Immature natural killer cell (primary cell): ENCODE data around the gene OSBPL8. TPM values are rescaled to one million over a fixed set of nuclear protein-coding genes. Genes with fewer than 3 reads are reported as not detected.

Source experiments
- DNase-seq, 3 donors: peaks; one replicate each; pipeline ENCODE4 v3.0.0; 2022; ENCODE audit warnings: mixed read lengths in 1 of 3
- H3K27ac Mint-ChIP-seq, 6 donors: one replicate each; pipeline ENCODE4 v1.8.0; 2020; ENCODE audit warnings: mixed read lengths in 6 of 6, mild to moderate bottlenecking in 5 of 6, inconsistent platforms in 4 of 6, moderate library complexity in 3 of 6
- H3K27me3 Mint-ChIP-seq, 3 donors: one replicate each; pipeline ENCODE4 v1.8.0; 2020 to 2021; ENCODE audit warnings: low read depth in 3 of 3, mild to moderate bottlenecking in 3 of 3, mixed read lengths in 3 of 3, moderate library complexity in 3 of 3, inconsistent platforms in 1 of 3
- H3K36me3 Mint-ChIP-seq, 3 donors: one replicate each; pipeline ENCODE4 v1.8.0; 2020; ENCODE audit warnings: mixed read lengths in 3 of 3, inconsistent platforms in 2 of 3, mild to moderate bottlenecking in 2 of 3
- H3K4me1 Mint-ChIP-seq, 2 donors: one replicate each; pipeline ENCODE4 v1.8.0; 2020; ENCODE audit warnings: inconsistent platforms in 2 of 2, mild to moderate bottlenecking in 2 of 2, mixed read lengths in 2 of 2, moderate library complexity in 1 of 2
- H3K4me3 Mint-ChIP-seq, 5 donors: one replicate each; pipeline ENCODE4 v1.8.0; 2020; ENCODE audit warnings: mild to moderate bottlenecking in 5 of 5, mixed read lengths in 5 of 5, inconsistent platforms in 3 of 5, moderate library complexity in 3 of 5
- H3K9me3 Mint-ChIP-seq, 6 donors: one replicate each; pipeline ENCODE4 v1.8.0; 2020; ENCODE audit warnings: mild to moderate bottlenecking in 6 of 6, mixed read lengths in 6 of 6, inconsistent platforms in 4 of 6, moderate library complexity in 3 of 6
- polyA plus RNA-seq, 3 donors: library from polyadenylated mRNA; unstranded; fragments of 300-500 nt; fragmentation: Illumina TruSeq; gene quantifications; one replicate each; pipeline ENCODE4 v1.2.3, GENCODE V29; 2021

Gene OSBPL8
- polyA plus RNA-seq, 3 donors from 2014 or later, result 109 to 161 (median 140) TPM

DNA sequence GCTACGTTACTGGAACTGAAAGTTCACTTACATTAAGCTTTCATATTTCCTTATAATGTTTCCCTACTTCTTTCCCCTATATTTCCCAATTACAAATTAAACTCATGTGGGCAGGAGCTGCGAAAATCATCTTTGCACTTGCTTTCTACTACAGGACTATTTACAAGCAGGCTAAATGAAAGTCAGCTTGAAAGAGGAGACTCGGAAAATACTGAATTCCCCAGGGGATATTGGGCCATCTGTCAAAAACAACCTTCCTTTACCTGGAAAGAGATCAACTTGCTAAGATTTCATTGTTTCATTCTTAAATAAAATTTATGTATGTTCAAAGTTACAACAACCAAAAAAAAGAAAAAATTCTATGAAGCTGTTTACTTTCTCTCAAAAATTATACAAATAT lies 118.6 kb downstream of the OSBPL8 start:
- peaks cover 21 to 75% of the 10 kb centered on the region in 2 donors for H3K4me1 Mint-ChIP-seq
- DNase-seq, result no peak
- no peaks in the 10 kb centered on the region for H3K27me3 Mint-ChIP-seq
- H3K9me3 Mint-ChIP-seq, result no peaks in the 10 kb centered on the region
- no peak overlapping the region for H3K4me3 Mint-ChIP-seq
- H3K27ac Mint-ChIP-seq, result no peak overlapping the region
- peaks cover 0 to 4% (median 3%) of the 10 kb centered on the region in 3 donors for H3K36me3 Mint-ChIP-seq

DNA sequence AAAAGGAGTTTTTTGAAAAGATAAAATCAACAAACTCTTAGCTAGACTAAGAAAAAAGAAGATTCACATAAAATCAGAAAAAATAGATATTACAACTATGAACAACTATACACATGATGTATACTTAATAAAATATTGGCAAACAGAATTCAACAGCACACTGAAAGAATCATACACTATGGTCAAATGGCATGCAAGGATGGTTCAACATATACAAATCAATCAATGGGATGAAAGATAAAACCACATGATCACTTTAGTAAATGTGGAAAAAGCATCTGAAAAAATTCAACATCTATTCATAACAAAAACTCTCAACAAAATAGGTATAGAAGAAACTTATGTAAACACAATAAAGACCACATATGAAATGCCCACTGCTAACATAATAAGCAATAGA lies 126.8 kb downstream of the OSBPL8 start:
- H3K27me3 Mint-ChIP-seq, result peaks cover 0 to 2% (median 0%) of the 10 kb centered on the region in 3 donors
- H3K9me3 Mint-ChIP-seq, result peaks cover 11 to 24% (median 20%) of the 10 kb centered on the region in 6 donors
- no peak overlapping the region for H3K27ac Mint-ChIP-seq
- peaks cover 23 to 65% of the 10 kb centered on the region in 2 donors for H3K4me1 Mint-ChIP-seq
- DNase-seq, result no peak
- no peak overlapping the region for H3K4me3 Mint-ChIP-seq
- H3K36me3 Mint-ChIP-seq, result peaks cover 21 to 33% (median 30%) of the 10 kb centered on the region in 3 donors

DNA sequence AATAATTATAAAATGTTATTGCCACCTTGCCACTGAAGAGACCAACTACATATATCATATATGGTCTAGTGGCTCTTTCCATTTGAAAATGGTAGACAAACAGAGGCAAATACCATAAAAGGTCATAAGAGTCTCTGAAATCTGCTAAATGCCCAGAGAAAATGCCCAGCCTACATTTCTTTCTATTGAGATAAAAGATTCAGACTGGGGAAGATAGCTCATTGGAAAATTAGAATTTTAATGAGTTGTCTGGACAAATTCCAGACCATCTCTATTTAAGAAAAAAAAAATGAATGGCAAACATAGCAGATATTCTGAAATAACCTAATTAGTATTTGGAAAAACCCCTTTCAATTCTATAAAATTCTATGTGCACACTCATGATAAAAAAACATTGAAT lies 131.5 kb downstream of the OSBPL8 start:
- peaks cover 26 to 59% of the 10 kb centered on the region in 2 donors for H3K4me1 Mint-ChIP-seq
- H3K4me3 Mint-ChIP-seq, result no peak overlapping the region
- H3K27ac Mint-ChIP-seq, result no peak overlapping the region
- peaks cover 28 to 36% (median 33%) of the 10 kb centered on the region in 3 donors for H3K36me3 Mint-ChIP-seq
- peaks cover 13 to 36% (median 32%) of the 10 kb centered on the region in 6 donors for H3K9me3 Mint-ChIP-seq
- no peak for DNase-seq
- peaks cover 0 to 3% (median 2%) of the 10 kb centered on the region in 3 donors for H3K27me3 Mint-ChIP-seq

DNA sequence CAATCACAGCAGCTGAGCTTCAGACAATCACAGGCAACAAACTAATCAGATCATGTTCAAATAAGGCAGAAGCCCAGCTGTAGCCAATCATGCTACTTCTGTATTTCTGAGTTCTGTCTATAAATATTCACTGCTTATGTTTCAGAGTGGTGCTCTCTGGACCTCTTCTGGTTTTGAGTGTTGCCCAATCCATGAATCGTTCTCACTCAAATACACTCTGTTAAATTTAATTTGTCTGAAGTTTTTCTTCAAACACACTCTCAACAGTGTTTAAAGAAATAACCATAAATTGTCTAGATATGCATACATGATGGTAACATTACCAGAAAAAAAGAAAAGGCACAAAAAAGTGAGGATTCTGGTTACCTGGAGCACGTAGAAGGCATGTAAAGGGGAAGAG lies 133.4 kb downstream of the OSBPL8 start:
- no peak overlapping the region for H3K4me3 Mint-ChIP-seq
- peaks cover 5 to 17% (median 14%) of the 10 kb centered on the region in 6 donors for H3K9me3 Mint-ChIP-seq
- H3K27me3 Mint-ChIP-seq, result peaks cover 0 to 3% (median 0%) of the 10 kb centered on the region in 3 donors
- H3K36me3 Mint-ChIP-seq, result peaks cover 13 to 18% (median 16%) of the 10 kb centered on the region in 3 donors
- H3K4me1 Mint-ChIP-seq, result peaks cover 31 to 61% of the 10 kb centered on the region in 2 donors
- no peak overlapping the region for H3K27ac Mint-ChIP-seq
- no peak for DNase-seq

DNA sequence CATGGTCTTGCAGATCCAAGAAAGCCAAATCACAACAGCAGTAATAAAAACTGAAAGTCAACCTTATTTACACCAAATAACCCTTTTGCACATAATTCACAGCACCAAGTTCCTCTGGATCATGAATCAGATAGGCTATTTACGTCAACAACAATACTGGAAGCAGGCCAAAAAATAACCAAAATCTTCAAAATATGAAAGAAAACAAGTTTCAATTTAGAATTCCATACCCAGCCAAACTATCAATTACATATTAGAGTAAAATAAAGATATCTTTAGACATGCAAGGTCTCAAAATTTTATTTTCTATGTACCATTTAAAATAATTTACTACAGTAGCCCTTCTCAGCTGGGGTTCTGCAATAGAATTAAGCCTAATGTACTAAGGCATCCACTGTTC lies 134.6 kb downstream of the OSBPL8 start:
- Mint-ChIP-seq H3K9me3 (peaks cover 5 to 17% (median 13%) of the 10 kb centered on the region in 6 donors), H3K4me1 (peaks cover 21 to 58% of the 10 kb centered on the region in 2 donors), H3K27ac (no peak overlapping the region), H3K4me3 (no peak overlapping the region), H3K27me3 (peaks cover 0 to 3% (median 0%) of the 10 kb centered on the region in 3 donors), H3K36me3 (peaks cover 8 to 18% (median 16%) of the 10 kb centered on the region in 3 donors)
- DNase-seq, result no peak

DNA sequence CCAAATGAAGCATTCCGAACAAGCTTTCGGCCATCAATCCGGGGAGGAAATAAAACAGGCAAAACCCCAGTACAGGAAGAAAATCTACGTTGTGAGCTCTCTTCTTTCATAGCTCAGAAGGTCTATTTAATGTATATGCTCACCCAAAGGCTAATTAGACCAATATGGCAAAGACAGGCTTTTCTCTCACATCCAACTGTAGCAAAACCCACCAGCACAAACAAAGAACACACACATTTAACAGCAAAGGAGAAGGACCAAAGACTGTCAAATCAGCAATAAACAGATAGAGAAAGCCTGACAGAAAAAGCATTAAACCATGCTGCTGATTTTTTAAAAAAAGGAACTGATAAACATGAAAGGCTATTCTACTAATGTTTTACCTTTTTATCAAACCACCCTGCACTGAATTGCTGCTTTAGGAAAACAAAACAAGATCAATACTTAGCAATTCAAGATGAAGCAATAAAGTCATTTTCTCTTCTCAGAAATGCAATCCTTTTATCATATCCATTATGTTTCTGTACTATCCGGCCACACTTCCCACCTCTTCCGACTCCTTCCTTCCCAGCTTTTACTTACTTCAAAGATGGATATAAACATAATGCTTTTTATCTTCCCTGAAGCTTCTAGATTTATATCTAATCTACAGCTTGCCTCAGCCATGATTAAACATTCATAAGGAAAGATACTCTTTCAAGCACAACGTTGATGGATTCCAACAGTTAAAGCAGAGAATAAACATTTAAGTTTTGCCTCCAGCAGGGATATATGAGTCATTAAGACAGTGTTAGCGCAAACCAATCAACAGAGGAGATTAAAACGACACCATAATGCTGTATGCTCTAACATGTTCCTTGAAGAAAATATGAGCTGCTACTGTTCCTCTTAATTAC lies 136.8 kb downstream of the OSBPL8 start:
- DNase-seq, result no peak
- Mint-ChIP-seq H3K4me3 (peak overlapping the region in 1 of 5 donors; percentile 4), H3K9me3 (peaks cover 5 to 17% (median 13%) of the 10 kb centered on the region in 6 donors), H3K27me3 (peaks cover 0 to 3% (median 0%) of the 10 kb centered on the region in 3 donors), H3K36me3 (peaks cover 5 to 19% (median 18%) of the 10 kb centered on the region in 3 donors), H3K4me1 (peaks cover 17 to 47% of the 10 kb centered on the region in 2 donors), H3K27ac (peak overlapping the region in 2 of 6 donors; percentile 2 to 4)

DNA sequence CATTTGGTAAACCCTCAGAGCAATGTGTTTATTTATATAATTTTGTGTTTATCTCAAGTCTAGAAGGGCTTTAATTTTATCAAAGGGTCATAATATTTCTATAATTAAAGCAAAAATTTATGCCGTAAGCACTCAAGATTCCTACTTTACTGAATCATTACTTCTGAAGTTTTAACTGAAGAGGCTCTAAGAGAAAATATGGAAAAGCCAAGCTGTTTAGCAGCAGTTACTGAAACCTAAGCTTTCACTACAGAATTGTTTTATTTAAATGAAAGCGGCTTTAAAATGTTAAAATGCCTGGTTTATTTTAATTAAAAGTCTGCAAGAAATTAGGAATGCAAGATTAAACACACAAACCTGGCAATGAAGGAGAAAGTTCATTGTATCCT lies 137.4 kb downstream of the OSBPL8 start:
- Mint-ChIP-seq H3K9me3 (peaks cover 5 to 17% (median 13%) of the 10 kb centered on the region in 6 donors), H3K4me1 (peaks cover 20 to 53% of the 10 kb centered on the region in 2 donors), H3K27ac (no peak overlapping the region), H3K4me3 (no peak overlapping the region), H3K36me3 (peaks cover 5 to 19% (median 18%) of the 10 kb centered on the region in 3 donors), H3K27me3 (peaks cover 0 to 3% (median 0%) of the 10 kb centered on the region in 3 donors)
- no peak for DNase-seq

DNA sequence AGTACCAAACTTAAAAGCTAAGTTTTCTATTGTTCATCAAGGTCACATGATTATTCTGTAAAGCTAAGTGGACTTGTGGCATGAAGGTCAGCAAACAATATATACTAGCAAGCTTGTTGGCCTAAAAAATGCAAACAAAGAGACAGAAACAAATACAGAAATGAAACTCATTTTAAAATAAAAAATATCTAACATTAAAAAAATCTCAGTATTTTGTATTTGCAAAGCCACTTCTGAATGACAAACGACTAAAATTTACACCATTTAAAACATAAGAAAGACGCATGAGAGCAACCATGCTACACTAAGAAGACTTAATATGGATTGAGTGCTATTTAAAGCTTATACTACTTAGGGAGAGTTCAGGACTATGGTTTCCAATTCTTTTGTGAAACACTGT lies 138.5 kb downstream of the OSBPL8 start:
- H3K4me3 Mint-ChIP-seq, result no peak overlapping the region
- DNase-seq, result no peak
- peaks cover 0 to 3% (median 0%) of the 10 kb centered on the region in 3 donors for H3K27me3 Mint-ChIP-seq
- H3K9me3 Mint-ChIP-seq, result peaks cover 5 to 15% (median 13%) of the 10 kb centered on the region in 6 donors
- H3K27ac Mint-ChIP-seq, result no peak overlapping the region
- peaks cover 14 to 52% of the 10 kb centered on the region in 2 donors for H3K4me1 Mint-ChIP-seq
- peaks cover 5 to 16% (median 12%) of the 10 kb centered on the region in 3 donors for H3K36me3 Mint-ChIP-seq

DNA sequence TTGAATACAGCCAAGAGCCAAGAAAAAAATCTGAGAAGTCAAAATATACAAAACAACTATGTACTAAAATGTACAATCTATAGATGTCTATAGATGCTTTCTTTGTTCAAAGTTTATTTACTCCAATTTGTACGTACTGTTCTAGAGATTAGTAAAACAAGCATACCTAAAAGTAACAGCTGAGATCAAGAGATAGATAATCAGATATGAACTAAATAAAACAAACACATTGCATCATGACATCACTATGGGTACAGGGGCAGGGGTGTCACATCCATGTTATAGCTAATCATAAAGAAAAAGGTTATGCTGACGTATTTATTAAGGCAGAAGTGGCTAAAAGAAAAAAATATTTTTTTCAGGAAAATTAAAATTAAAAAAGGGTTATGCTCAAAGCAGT lies 139.3 kb downstream of the OSBPL8 start:
- Mint-ChIP-seq H3K4me1 (peaks cover 14 to 52% of the 10 kb centered on the region in 2 donors), H3K27ac (no peak overlapping the region), H3K9me3 (peaks cover 5 to 8% (median 7%) of the 10 kb centered on the region in 6 donors), H3K4me3 (no peak overlapping the region), H3K36me3 (peaks cover 0 to 9% (median 7%) of the 10 kb centered on the region in 3 donors), H3K27me3 (peaks cover 0 to 3% (median 0%) of the 10 kb centered on the region in 3 donors)
- DNase-seq, result no peak

DNA sequence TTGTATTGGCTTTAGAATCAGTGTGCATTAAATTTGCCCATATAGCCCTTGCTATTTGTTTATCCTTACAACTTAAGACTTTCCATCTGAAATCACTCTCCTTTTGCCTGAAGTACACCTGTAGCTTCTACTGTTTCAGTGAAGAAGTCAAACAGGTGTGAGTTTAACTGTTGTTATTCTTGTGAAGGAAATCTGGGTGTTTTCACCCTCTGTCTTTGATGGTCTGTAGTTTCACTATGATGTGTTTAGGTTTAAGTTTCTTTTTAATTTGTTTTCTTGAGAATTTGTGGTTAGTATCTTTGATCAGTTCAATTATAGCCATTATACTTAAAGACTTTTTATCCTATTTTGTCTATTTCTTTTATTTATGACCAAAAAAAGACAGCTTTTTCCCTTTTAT lies 142.5 kb downstream of the OSBPL8 start:
- Mint-ChIP-seq H3K27me3 (no peaks in the 10 kb centered on the region), H3K27ac (peak overlapping the region in 2 of 6 donors; percentile 8 to 27), H3K36me3 (peaks cover 0 to 3% (median 0%) of the 10 kb centered on the region in 3 donors), H3K4me3 (no peak overlapping the region), H3K9me3 (no peaks in the 10 kb centered on the region), H3K4me1 (peaks cover 7 to 47% of the 10 kb centered on the region in 2 donors)
- no peak for DNase-seq

DNA sequence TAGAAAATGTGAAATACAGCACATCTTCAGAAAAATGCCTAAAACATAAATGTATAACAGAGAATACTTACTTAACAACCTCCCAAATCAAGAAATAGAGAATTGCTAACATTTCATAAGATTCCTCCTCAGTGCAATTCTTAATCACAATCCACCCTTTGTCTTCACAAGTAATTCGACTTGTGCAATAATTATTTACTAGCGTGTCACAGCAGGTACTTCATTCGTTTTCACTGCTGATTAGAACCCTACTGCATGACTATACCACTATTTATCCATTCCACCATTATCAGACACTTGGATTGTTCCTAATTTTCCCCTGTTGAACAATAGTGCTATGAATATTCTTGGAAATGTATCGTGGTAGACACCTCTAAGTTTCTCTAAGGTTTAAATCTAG lies 146.4 kb downstream of the OSBPL8 start:
- H3K27me3 Mint-ChIP-seq, result no peaks in the 10 kb centered on the region
- no peak for DNase-seq
- H3K4me1 Mint-ChIP-seq, result peaks cover 7 to 49% of the 10 kb centered on the region in 2 donors
- H3K4me3 Mint-ChIP-seq, result no peak overlapping the region
- H3K9me3 Mint-ChIP-seq, result no peaks in the 10 kb centered on the region
- H3K27ac Mint-ChIP-seq, result no peak overlapping the region
- H3K36me3 Mint-ChIP-seq, result no peaks in the 10 kb centered on the region

DNA sequence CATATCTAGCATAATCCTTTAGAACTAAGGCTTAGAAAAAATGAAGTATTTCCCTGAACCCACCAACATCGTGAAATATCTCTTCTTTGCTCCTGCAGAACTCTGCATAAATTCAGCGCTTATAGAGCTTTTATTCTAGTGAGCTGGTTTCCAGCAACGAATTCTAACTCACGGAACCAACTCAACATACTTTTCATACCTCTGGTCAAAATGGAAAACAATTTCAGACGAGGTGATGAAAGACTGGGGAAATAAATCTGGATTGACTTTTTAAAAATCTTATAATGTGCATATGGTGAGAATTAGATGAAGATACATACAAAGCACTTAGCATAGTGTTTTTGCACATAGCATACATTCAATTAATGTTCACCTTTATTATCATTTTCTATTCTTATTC lies 148.8 kb downstream of the OSBPL8 start:
- DNase-seq, result no peak
- H3K36me3 Mint-ChIP-seq, result no peaks in the 10 kb centered on the region
- peaks cover 5 to 42% of the 10 kb centered on the region in 2 donors for H3K4me1 Mint-ChIP-seq
- H3K9me3 Mint-ChIP-seq, result no peaks in the 10 kb centered on the region
- no peaks in the 10 kb centered on the region for H3K27me3 Mint-ChIP-seq
- H3K27ac Mint-ChIP-seq, result peak overlapping the region in 1 of 6 donors; percentile 39
- H3K4me3 Mint-ChIP-seq, result no peak overlapping the region

DNA sequence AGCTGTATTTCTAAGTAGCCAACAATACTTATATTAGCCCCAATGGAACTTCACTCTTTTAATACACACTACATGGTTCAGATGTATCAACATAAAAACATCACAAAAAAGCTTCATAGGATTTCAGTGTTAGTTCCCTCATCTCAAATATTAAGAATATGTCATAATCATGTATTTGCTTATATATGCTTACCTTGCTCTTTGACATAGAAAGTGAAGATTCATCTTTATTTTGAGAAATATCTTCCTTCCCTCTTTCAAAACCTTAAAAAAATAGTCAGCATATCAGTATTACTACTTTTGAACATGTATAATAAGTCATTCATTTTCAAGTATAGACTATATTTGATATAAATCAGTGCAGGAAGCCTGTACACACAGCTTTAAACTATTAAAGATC lies 149.2 kb downstream of the OSBPL8 start:
- H3K27ac Mint-ChIP-seq, result no peak overlapping the region

DNA sequence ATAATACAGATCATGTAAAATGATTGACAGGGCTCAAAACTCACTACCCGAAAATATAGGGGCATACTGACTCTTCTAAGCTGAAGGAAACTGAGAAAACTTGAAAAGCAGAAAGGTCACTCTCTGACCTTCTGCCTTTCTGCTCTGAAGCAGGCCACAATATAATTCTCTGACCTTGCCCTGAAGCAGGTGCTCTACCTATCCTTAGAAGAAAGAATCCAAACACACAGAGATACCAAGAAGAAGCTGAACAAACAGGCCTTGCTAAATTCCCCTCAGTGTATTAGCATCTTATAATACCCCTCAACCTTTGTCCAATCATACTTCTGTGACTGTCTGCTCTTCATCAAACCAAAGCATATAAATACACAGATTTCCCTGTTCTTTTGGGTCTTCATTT lies 150.5 kb downstream of the OSBPL8 start:
- DNase-seq, result no peak
- peak overlapping the region in 4 of 6 donors; percentile 11 to 59 (median 20) for H3K27ac Mint-ChIP-seq
- H3K9me3 Mint-ChIP-seq, result no peaks in the 10 kb centered on the region
- H3K27me3 Mint-ChIP-seq, result no peaks in the 10 kb centered on the region
- no peaks in the 10 kb centered on the region for H3K36me3 Mint-ChIP-seq
- H3K4me3 Mint-ChIP-seq, result no peak overlapping the region
- H3K4me1 Mint-ChIP-seq, result peaks cover 5 to 41% of the 10 kb centered on the region in 2 donors

More for the DNA sequence above, 149.2 kb downstream of the OSBPL8 start:
- no peaks in the 10 kb centered on the region for H3K27me3 Mint-ChIP-seq
- H3K4me1 Mint-ChIP-seq, result peaks cover 5 to 43% of the 10 kb centered on the region in 2 donors
- DNase-seq, result no peak
- H3K4me3 Mint-ChIP-seq, result no peak overlapping the region
- no peaks in the 10 kb centered on the region for H3K9me3 Mint-ChIP-seq
- H3K36me3 Mint-ChIP-seq, result no peaks in the 10 kb centered on the region
